Measurements from ENCODE around the gene RBM5. TPM values are rescaled to one million over a fixed set of nuclear protein-coding genes. Genes with fewer than 3 reads are reported as not detected.
"Not testable (repeated sequence)": the region's sequence is repeated elsewhere in the genome, so short reads cannot be mapped to it uniquely, and the experiment has no call there.

The RBM5 gene
- total RNA-seq (2012; rRNA removed): 77.1 and 82.3 TPM in 2 replicates

DNA sequence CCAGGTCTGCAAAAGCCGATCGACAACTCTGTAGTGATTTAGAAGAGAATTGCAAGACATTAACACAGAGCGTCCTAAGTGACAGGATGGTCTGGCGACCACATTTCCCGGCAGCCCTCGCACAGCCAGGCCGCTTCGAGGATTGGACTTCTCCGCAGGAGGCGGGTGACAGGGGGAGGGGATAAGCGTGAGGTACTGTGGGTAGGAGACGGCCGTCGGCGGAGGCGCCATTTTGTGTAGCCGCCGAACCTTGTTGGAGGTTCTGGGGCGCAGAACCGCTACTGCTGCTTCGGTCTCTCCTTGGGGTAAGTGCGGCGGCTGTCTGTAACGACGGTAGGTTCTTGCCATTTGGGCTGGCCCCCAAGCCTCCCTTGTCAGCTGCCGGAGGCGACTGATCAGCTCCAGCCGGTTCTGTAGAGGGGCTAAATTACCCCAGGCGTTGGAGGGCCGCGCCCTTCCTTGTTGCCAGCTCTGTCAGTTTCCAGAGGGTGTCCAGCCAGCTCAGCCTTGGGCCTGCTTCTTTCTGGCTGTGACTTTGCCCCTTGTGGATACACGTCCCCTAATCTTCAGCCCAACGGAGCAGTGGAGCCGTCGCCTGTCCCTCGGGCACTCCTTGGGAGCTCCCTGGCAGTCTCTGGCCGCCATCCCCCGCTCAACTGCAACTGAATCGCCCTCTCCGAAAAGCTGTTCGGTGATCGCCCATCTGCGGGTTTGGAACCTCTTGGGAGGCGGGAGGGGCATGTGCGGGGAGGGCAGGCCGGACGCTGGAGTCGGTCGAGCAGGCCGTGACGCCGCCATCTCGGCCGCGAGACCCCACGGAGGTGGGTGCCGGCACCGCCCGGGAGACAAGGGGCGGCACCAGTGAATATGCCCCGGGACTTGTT, at the start of gene RBM5:
RBM5 (plus strand) TSS at position 195 of the 884 bp plus-strand sequence. CDS start 1,516 bp downstream, outside the sequence.
- peak within 1 kb of the TSS; percentile 100 for H3K9ac ChIP-seq (ENCODE audit: low read depth, low read length)
- peak within 1 kb of the TSS; percentile 98 for H3K4me3 ChIP-seq (ENCODE audit: low read length)

DNA sequence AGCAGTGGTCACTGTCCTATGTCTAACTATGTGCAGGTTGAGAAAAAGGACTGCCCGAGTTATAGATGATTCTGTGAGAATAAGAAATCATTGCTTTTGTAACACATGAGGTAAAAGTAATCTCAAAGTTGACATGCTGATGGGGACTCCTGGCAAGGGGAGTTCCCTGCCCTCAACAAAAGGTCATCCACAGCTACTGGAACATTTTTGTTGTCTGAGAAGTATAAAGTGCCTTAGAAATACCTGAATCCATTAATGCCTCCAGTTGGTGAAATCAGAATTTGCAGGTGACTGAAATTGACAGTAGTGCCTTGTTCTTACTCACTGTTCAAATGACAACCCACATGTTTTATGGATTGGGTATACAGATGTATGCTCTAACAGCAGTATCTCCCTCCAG, 43.7 kb upstream of the RBM5 start:
- H3K4me2 ChIP-seq (ENCODE audit: low read length): no peak overlapping the region
- H3K4me1 ChIP-seq (ENCODE audit: control insufficient read depth, insufficient read depth, low read length): peaks cover 8% of the 10 kb centered on the region
- no peak overlapping the region for H3K9ac ChIP-seq (ENCODE audit: low read depth, low read length)
- no peaks in the 10 kb centered on the region for H3K9me3 ChIP-seq (replicated peaks; ENCODE audit: low read length)
- no peak overlapping the region for H3K4me3 ChIP-seq (ENCODE audit: low read length)
- peaks cover 18% of the 10 kb centered on the region for H3K36me3 ChIP-seq (ENCODE audit: insufficient read depth, low read length)
- H3K27me3 ChIP-seq (ENCODE audit: control insufficient read depth, insufficient read depth, low read length): no peaks in the 10 kb centered on the region

More for the DNA sequence above, at the start of gene RBM5:
- Histone ChIP-seq H3K36me3 (ENCODE audit: insufficient read depth, low read length) (peaks cover 36% of the 10 kb centered on the region), H3K4me2 (ENCODE audit: low read length) (peak within 1 kb of the TSS; percentile 86), H3K27me3 (ENCODE audit: control insufficient read depth, insufficient read depth, low read length) (no peaks in the 10 kb centered on the region), H3K4me1 (ENCODE audit: control insufficient read depth, insufficient read depth, low read length) (peaks cover 15% of the 10 kb centered on the region), H3K9me3 (replicated peaks; ENCODE audit: low read length) (no peaks in the 10 kb centered on the region)

DNA sequence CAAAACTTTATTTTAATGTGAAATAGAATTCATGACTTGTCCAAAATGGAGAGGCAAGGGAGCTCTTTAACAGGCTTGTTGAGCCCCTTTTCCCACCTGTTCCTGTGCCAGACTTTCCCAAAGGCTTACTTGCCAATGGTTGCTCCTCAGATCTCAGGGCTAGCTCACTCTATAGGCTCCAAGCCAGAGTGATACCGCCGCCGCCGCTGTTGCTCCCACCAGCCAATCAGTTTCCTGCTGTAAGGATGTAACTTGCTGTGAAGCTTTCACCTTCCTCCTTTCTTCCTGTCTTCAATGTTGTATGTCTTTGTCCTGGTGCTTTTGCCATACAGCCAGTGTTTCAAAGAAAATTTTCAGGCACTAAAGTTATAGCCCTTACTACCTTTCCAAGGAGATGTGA, 41.3 kb upstream of the RBM5 start:
- Histone ChIP-seq H3K9ac (ENCODE audit: low read depth, low read length) (no peak overlapping the region), H3K4me3 (ENCODE audit: low read length) (no peak overlapping the region), H3K27me3 (ENCODE audit: control insufficient read depth, insufficient read depth, low read length) (no peaks in the 10 kb centered on the region), H3K4me2 (ENCODE audit: low read length) (no peak overlapping the region), H3K36me3 (ENCODE audit: insufficient read depth, low read length) (peaks cover 14% of the 10 kb centered on the region), H3K9me3 (replicated peaks; ENCODE audit: low read length) (no peaks in the 10 kb centered on the region), H3K4me1 (ENCODE audit: control insufficient read depth, insufficient read depth, low read length) (peaks cover 20% of the 10 kb centered on the region)

DNA sequence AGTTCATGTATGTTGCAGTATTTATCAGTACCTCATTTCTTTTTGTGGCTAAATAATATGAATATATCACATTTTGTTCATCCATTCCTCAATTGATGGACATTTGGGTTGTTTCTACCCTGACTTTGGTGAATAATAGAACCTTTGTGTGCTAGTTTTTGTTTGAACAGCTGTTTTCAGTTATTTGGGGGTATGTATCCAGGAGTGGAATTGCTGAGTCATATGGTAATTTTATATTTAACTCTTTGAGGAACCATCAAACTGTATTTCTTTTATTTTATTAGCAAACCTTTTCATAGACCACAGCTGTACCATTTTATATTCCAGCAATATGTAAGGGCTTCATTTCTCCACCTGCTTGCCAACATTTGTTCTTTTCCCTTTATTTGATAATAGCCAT, 38.4 kb upstream of the RBM5 start:
- Histone ChIP-seq H3K36me3 (ENCODE audit: insufficient read depth, low read length) (peaks cover 23% of the 10 kb centered on the region), H3K9ac (ENCODE audit: low read depth, low read length) (peak overlapping the region; percentile 15), H3K9me3 (replicated peaks; ENCODE audit: low read length) (no peaks in the 10 kb centered on the region), H3K4me3 (ENCODE audit: low read length) (peak overlapping the region; percentile 1), H3K27me3 (ENCODE audit: control insufficient read depth, insufficient read depth, low read length) (no peaks in the 10 kb centered on the region), H3K4me1 (ENCODE audit: control insufficient read depth, insufficient read depth, low read length) (peaks cover 20% of the 10 kb centered on the region), H3K4me2 (ENCODE audit: low read length) (peak overlapping the region; percentile 49)

DNA sequence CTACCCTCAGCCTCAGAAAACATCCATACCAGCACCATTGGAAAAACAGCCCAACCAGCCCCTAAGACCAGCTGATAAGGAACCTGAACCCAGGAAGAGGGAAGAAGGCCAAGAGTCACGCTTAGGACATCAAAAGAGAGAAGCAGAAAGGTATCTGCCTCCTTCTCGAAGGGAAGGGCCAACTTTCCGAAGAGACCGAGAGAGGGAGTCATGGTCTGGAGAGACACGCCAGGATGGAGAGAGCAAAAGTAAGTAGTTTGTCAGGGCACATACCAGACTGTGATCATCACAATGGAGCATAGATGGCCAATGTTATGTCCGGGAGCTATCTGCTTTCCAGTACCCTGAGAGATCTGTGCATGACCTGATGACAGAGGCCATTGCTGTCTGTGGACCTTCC, 31.0 kb upstream of the RBM5 start:
- Histone ChIP-seq H3K9me3 (replicated peaks; ENCODE audit: low read length) (no peaks in the 10 kb centered on the region), H3K4me2 (ENCODE audit: low read length) (no peak overlapping the region), H3K4me1 (ENCODE audit: control insufficient read depth, insufficient read depth, low read length) (no peaks in the 10 kb centered on the region), H3K4me3 (ENCODE audit: low read length) (no peak overlapping the region), H3K36me3 (ENCODE audit: insufficient read depth, low read length) (peaks cover 51% of the 10 kb centered on the region), H3K9ac (ENCODE audit: low read depth, low read length) (no peak overlapping the region), H3K27me3 (ENCODE audit: control insufficient read depth, insufficient read depth, low read length) (no peaks in the 10 kb centered on the region)

DNA sequence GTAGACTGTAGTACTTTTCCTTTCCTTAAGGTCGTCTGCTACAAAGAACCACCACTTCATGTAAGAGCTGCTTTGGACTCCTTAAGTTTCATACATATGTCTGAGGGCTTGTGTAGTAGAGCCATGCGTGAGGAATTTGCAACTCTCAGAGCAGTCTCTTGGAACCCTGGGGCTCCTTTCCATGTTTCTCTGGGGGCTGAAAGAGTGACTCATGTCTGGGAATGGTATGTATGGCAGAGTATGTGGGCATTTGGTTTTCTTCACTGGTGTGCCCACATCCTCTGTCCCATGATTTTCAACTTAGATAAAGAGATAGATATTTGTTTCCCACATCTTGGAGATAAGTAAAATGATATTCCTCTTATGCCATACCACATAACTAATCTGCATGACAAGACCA, 20.6 kb upstream of the RBM5 start:
- Histone ChIP-seq H3K9ac (ENCODE audit: low read depth, low read length) (no peak overlapping the region), H3K36me3 (ENCODE audit: insufficient read depth, low read length) (peaks cover 62% of the 10 kb centered on the region)

GRCh38 chr3:50078091-50078490, 10.6 kb upstream of the RBM5 start:
- Histone ChIP-seq H3K4me2 (ENCODE audit: low read length) (no peak overlapping the region), H3K9ac (ENCODE audit: low read depth, low read length) (no peak overlapping the region), H3K36me3 (ENCODE audit: insufficient read depth, low read length) (peaks cover 14% of the 10 kb centered on the region), H3K4me3 (ENCODE audit: low read length) (no peak overlapping the region), H3K27me3 (ENCODE audit: control insufficient read depth, insufficient read depth, low read length) (no peaks in the 10 kb centered on the region), H3K4me1 (ENCODE audit: control insufficient read depth, insufficient read depth, low read length) (no peaks in the 10 kb centered on the region), H3K9me3 (replicated peaks; ENCODE audit: low read length) (no peaks in the 10 kb centered on the region)

More for the DNA sequence above, 20.6 kb upstream of the RBM5 start:
- no peaks in the 10 kb centered on the region for H3K27me3 ChIP-seq (ENCODE audit: control insufficient read depth, insufficient read depth, low read length)
- H3K9me3 ChIP-seq (replicated peaks; ENCODE audit: low read length): no peaks in the 10 kb centered on the region
- H3K4me2 ChIP-seq (ENCODE audit: low read length): no peak overlapping the region
- peaks cover 7% of the 10 kb centered on the region for H3K4me1 ChIP-seq (ENCODE audit: control insufficient read depth, insufficient read depth, low read length)
- H3K4me3 ChIP-seq (ENCODE audit: low read length): no peak overlapping the region

DNA sequence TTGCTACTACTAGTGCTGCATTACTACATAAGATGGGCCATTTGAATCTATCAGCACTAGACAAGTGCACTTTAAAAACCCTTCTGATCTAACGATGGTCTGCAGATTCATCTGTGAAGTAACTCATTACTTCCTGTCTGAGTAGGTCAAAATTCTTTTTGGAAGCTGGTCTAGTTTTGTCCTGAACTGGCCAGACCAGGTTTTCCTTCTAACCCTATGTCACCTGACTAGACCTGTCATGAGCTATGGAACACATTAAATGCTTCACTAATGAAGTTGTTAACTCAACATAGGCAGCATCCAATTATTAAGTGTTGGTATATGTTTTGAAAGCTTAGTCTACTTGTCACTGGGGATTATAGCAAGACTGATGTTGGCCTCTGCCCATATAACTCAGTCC, 10.1 kb upstream of the RBM5 start:
- no peaks in the 10 kb centered on the region for H3K4me1 ChIP-seq (ENCODE audit: control insufficient read depth, insufficient read depth, low read length)
- no peak overlapping the region for H3K4me2 ChIP-seq (ENCODE audit: low read length)
- no peaks in the 10 kb centered on the region for H3K9me3 ChIP-seq (replicated peaks; ENCODE audit: low read length)
- H3K36me3 ChIP-seq (ENCODE audit: insufficient read depth, low read length): peaks cover 9% of the 10 kb centered on the region
- H3K27me3 ChIP-seq (ENCODE audit: control insufficient read depth, insufficient read depth, low read length): no peaks in the 10 kb centered on the region
- no peak overlapping the region for H3K9ac ChIP-seq (ENCODE audit: low read depth, low read length)
- no peak overlapping the region for H3K4me3 ChIP-seq (ENCODE audit: low read length)

- not testable (repeated sequence) for H3K4me3 ChIP-seq (ENCODE audit: low read length); H3K9me3 ChIP-seq (replicated peaks; ENCODE audit: low read length); H3K4me2 ChIP-seq (ENCODE audit: low read length); H3K36me3 ChIP-seq (ENCODE audit: insufficient read depth, low read length); H3K4me1 ChIP-seq (ENCODE audit: control insufficient read depth, insufficient read depth, low read length); H3K9ac ChIP-seq (ENCODE audit: low read depth, low read length); H3K27me3 ChIP-seq (ENCODE audit: control insufficient read depth, insufficient read depth, low read length)
These were observed 3.8 kb upstream of the RBM5 start for GRCh38 chr3:50084951-50085350.

GRCh38 chr3:50089609-50089945, 858 bp downstream of the RBM5 start:
- H3K27me3 ChIP-seq (ENCODE audit: control insufficient read depth, insufficient read depth, low read length): no peaks in the 10 kb centered on the region
- peak overlapping the region; percentile 100 for H3K9ac ChIP-seq (ENCODE audit: low read depth, low read length)
- peaks cover 41% of the 10 kb centered on the region for H3K36me3 ChIP-seq (ENCODE audit: insufficient read depth, low read length)
- peak overlapping the region; percentile 98 for H3K4me3 ChIP-seq (ENCODE audit: low read length)
- peak overlapping the region; percentile 86 for H3K4me2 ChIP-seq (ENCODE audit: low read length)
- H3K9me3 ChIP-seq (replicated peaks; ENCODE audit: low read length): no peaks in the 10 kb centered on the region
- H3K4me1 ChIP-seq (ENCODE audit: control insufficient read depth, insufficient read depth, low read length): peaks cover 18% of the 10 kb centered on the region

GRCh38 chr3:50090984-50091383, 2.3 kb downstream of the RBM5 start:
- Histone ChIP-seq H3K27me3 (ENCODE audit: control insufficient read depth, insufficient read depth, low read length) (no peaks in the 10 kb centered on the region), H3K4me2 (ENCODE audit: low read length) (peak overlapping the region; percentile 86), H3K4me3 (ENCODE audit: low read length) (peak overlapping the region; percentile 98), H3K4me1 (ENCODE audit: control insufficient read depth, insufficient read depth, low read length) (peaks cover 30% of the 10 kb centered on the region), H3K9ac (ENCODE audit: low read depth, low read length) (peak overlapping the region; percentile 100), H3K36me3 (ENCODE audit: insufficient read depth, low read length) (peaks cover 55% of the 10 kb centered on the region), H3K9me3 (replicated peaks; ENCODE audit: low read length) (no peaks in the 10 kb centered on the region)

Data from skeletal muscle satellite cell (primary cell).